ENCODE results near the gene PPP2R1B. TPM values are rescaled to one million over a fixed set of nuclear protein-coding genes. Genes with fewer than 3 reads are reported as not detected.

PPP2R1B gene
- total and polyA plus RNA-seq, 2 donors: 10.5 to 15.4 TPM

DNA sequence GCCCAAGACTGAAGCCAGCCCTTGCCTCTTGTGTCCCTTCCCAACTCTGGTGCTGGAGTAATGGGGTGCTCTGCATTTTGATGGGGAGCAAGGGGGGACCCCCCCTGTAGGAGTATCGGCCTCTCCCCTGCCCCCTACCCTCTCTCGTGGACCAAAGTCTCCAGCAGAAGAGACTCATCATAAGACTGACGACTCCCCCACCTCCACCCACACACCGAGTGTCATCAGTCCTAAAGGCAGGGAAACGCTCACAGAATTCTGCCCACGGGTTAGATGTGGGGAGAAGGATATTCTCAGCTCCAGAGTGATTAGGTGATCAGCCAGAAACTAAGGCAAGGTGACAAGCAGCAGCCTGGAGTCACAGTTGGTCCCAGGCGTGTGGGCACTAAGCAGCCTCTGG, 38.8 kb downstream of the PPP2R1B start:
- H3K9me3 ChIP-seq (ENCODE audit: control insufficient read depth in 2 of 2, insufficient read depth in 1 of 2, low read length in 1 of 2): no peaks in the 10 kb centered on the region
- no peak overlapping the region for H3K27ac ChIP-seq (ENCODE audit: low read depth in 1 of 2, low read length in 1 of 2)
- H3K4me1 ChIP-seq (ENCODE audit: control insufficient read depth in 2 of 2, insufficient read depth in 2 of 2, low read length in 2 of 2): peaks cover 0 to 4% of the 10 kb centered on the region in 2 donors
- H3K36me3 ChIP-seq (ENCODE audit: control insufficient read depth in 2 of 2, insufficient read depth in 2 of 2, low read length in 1 of 2): peaks cover 38 to 56% of the 10 kb centered on the region in 2 donors
- no peaks in the 10 kb centered on the region for H3K27me3 ChIP-seq (ENCODE audit: control insufficient read depth in 2 of 2, insufficient read depth in 1 of 2, low read length in 1 of 2)
- H3K4me3 ChIP-seq (ENCODE audit: low read length in 2 of 2): no peak overlapping the region
- no peak for DNase-seq (ENCODE audit: low read depth in 6 of 9, low spot score in 9 of 9)
- WGBS: 97% methylated on average over 7 of the region's 7 CpGs

DNA sequence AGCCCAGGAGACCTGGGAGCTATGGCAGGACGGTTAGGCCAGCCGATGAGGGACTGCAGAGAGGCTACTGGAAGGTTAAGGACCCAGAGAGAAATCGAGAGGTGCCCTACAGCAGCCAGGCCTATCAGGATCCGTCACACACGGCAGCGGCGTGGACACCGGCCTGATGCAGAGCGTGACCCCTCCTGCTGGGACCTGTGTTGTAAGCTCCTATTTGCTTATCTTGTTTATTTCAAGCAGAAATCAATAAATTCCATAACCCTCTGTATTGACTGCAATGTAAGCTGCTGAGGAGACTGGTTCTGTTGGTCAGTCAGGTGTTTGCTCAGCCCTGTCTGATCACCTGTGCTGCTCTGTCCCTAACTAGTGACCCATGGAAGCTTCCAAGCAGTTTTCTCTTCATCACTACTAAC, 39.9 kb downstream of the PPP2R1B start:
- DNase-seq (ENCODE audit: low read depth in 6 of 9, low spot score in 9 of 9): no peak
- 98% methylated on average over 9 of the region's 9 CpGs for WGBS
- H3K36me3 ChIP-seq (ENCODE audit: control insufficient read depth in 2 of 2, insufficient read depth in 2 of 2, low read length in 1 of 2): peaks cover 48 to 67% of the 10 kb centered on the region in 2 donors

DNA sequence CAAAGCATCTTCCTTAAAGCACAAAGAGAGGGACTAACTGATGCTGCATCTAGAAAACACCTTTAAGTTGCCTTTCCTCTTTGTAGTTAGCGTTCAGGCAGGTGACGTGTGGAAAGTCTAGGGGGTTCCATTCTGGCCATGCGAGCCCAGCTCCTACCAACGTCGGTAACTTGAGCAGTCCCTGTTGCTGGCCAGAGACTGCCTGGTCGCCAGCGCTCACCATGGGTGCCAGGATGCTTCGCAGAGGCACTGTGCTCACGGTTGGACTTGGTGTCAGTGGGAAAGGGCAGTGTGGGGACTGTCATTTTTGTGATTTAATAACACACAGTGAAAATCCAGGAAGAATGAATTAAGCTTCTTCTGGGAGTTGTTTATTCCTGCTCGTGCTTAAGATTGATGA, 40.6 kb downstream of the PPP2R1B start:
- Histone ChIP-seq H3K4me1 (ENCODE audit: control insufficient read depth in 2 of 2, insufficient read depth in 2 of 2, low read length in 2 of 2) (no peaks in the 10 kb centered on the region), H3K36me3 (ENCODE audit: control insufficient read depth in 2 of 2, insufficient read depth in 2 of 2, low read length in 1 of 2) (peaks cover 54 to 74% of the 10 kb centered on the region in 2 donors), H3K9me3 (ENCODE audit: control insufficient read depth in 2 of 2, insufficient read depth in 1 of 2, low read length in 1 of 2) (no peaks in the 10 kb centered on the region), H3K27ac (ENCODE audit: low read depth in 1 of 2, low read length in 1 of 2) (no peak overlapping the region), H3K4me3 (ENCODE audit: low read length in 2 of 2) (no peak overlapping the region), H3K27me3 (ENCODE audit: control insufficient read depth in 2 of 2, insufficient read depth in 1 of 2, low read length in 1 of 2) (no peaks in the 10 kb centered on the region)
- DNase-seq (ENCODE audit: low read depth in 6 of 9, low spot score in 9 of 9): no peak
- 96% methylated on average over 10 of the region's 10 CpGs for WGBS

More for the DNA sequence above, 39.9 kb downstream of the PPP2R1B start:
- no peaks in the 10 kb centered on the region for H3K9me3 ChIP-seq (ENCODE audit: control insufficient read depth in 2 of 2, insufficient read depth in 1 of 2, low read length in 1 of 2)
- H3K27me3 ChIP-seq (ENCODE audit: control insufficient read depth in 2 of 2, insufficient read depth in 1 of 2, low read length in 1 of 2): no peaks in the 10 kb centered on the region
- H3K4me3 ChIP-seq (ENCODE audit: low read length in 2 of 2): no peak overlapping the region
- peaks cover 0 to 4% of the 10 kb centered on the region in 2 donors for H3K4me1 ChIP-seq (ENCODE audit: control insufficient read depth in 2 of 2, insufficient read depth in 2 of 2, low read length in 2 of 2)
- no peak overlapping the region for H3K27ac ChIP-seq (ENCODE audit: low read depth in 1 of 2, low read length in 1 of 2)

DNA sequence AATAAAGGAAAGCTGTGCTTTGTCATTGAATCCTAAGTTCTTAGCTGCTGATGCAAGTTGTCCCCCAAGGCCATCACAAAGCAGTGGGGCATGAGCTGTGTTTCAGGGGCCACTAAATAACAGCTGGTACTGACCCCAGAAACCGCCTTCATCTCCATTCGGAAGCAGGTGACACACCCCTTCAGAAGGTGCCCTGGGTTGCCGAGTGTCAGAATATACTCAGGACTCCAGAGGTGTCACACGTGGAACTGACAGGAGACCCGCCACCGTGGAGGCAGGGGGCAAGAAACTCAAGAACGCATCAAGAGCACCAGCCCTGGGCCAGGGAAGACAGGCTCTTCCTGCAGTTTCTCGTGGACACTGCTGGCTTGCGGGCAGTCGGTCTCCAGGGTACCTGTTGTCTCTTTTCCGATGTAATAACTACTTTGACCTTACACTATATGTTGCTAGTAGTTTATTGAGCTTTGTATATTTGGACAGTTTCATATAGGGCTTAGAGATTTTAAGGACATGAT, 41.5 kb downstream of the PPP2R1B start:
- Histone ChIP-seq H3K9me3 (ENCODE audit: control insufficient read depth in 2 of 2, insufficient read depth in 1 of 2, low read length in 1 of 2) (no peaks in the 10 kb centered on the region), H3K27me3 (ENCODE audit: control insufficient read depth in 2 of 2, insufficient read depth in 1 of 2, low read length in 1 of 2) (no peaks in the 10 kb centered on the region), H3K27ac (ENCODE audit: low read depth in 1 of 2, low read length in 1 of 2) (no peak overlapping the region), H3K36me3 (ENCODE audit: control insufficient read depth in 2 of 2, insufficient read depth in 2 of 2, low read length in 1 of 2) (peaks cover 63 to 82% of the 10 kb centered on the region in 2 donors), H3K4me3 (ENCODE audit: low read length in 2 of 2) (no peak overlapping the region), H3K4me1 (ENCODE audit: control insufficient read depth in 2 of 2, insufficient read depth in 2 of 2, low read length in 2 of 2) (no peaks in the 10 kb centered on the region)
- WGBS: 97% methylated on average over 11 of the region's 11 CpGs
- DNase-seq (ENCODE audit: low read depth in 6 of 9, low spot score in 9 of 9): no peak

DNA sequence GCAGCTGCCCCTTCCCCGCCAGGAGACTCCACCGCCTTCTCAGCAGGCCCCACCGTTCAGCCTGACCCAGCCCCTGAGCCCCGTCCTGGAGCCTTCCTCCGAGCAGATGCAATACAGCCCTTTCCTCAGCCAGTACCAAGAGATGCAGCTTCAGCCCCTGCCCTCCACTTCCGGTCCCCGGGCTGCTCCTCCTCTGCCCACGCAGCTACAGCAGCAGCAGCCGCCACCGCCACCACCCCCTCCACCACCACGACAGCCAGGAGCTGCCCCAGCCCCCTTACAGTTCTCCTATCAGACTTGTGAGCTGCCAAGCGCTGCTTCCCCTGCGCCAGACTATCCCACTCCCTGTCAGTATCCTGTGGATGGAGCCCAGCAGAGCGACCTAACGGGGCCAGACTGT, 42.6 kb downstream of the PPP2R1B start:
- H3K27ac ChIP-seq (ENCODE audit: low read depth in 1 of 2, low read length in 1 of 2): no peak overlapping the region
- no peak for DNase-seq (ENCODE audit: low read depth in 6 of 9, low spot score in 9 of 9)
- H3K4me1 ChIP-seq (ENCODE audit: control insufficient read depth in 2 of 2, insufficient read depth in 2 of 2, low read length in 2 of 2): peaks cover 0 to 2% of the 10 kb centered on the region in 2 donors
- H3K36me3 ChIP-seq (ENCODE audit: control insufficient read depth in 2 of 2, insufficient read depth in 2 of 2, low read length in 1 of 2): peaks cover 65 to 85% of the 10 kb centered on the region in 2 donors
- H3K27me3 ChIP-seq (ENCODE audit: control insufficient read depth in 2 of 2, insufficient read depth in 1 of 2, low read length in 1 of 2): no peaks in the 10 kb centered on the region
- no peaks in the 10 kb centered on the region for H3K9me3 ChIP-seq (ENCODE audit: control insufficient read depth in 2 of 2, insufficient read depth in 1 of 2, low read length in 1 of 2)
- no peak overlapping the region for H3K4me3 ChIP-seq (ENCODE audit: low read length in 2 of 2)
- 95% methylated on average over 15 of the region's 15 CpGs for WGBS

DNA sequence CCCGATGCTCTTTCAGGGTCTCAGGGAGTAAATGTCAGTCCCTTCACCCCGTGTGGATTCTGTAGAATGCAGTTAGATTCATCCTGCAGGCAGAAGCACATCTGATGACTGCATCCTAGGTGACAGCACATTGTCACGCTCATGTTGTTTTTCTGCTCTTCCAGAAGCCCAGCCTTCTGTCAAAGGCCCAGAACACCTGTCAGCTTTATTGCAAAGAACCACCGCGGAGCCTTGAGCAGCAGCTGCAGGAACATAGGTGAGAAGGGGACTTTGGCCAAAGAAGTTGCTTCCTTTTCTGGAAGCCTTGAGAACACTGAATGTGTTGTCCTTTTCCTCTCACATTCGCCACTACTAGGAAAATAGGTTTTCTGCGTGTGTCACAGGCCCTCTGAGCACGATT, 43.7 kb downstream of the PPP2R1B start:
- WGBS: 93% methylated on average over 8 of the region's 8 CpGs
- no peaks in the 10 kb centered on the region for H3K27me3 ChIP-seq (ENCODE audit: control insufficient read depth in 2 of 2, insufficient read depth in 1 of 2, low read length in 1 of 2)
- no peaks in the 10 kb centered on the region for H3K9me3 ChIP-seq (ENCODE audit: control insufficient read depth in 2 of 2, insufficient read depth in 1 of 2, low read length in 1 of 2)
- H3K36me3 ChIP-seq (ENCODE audit: control insufficient read depth in 2 of 2, insufficient read depth in 2 of 2, low read length in 1 of 2): peaks cover 65 to 86% of the 10 kb centered on the region in 2 donors
- DNase-seq (ENCODE audit: low read depth in 6 of 9, low spot score in 9 of 9): no peak
- no peak overlapping the region for H3K4me3 ChIP-seq (ENCODE audit: low read length in 2 of 2)
- H3K27ac ChIP-seq (ENCODE audit: low read depth in 1 of 2, low read length in 1 of 2): no peak overlapping the region
- peaks cover 0 to 2% of the 10 kb centered on the region in 2 donors for H3K4me1 ChIP-seq (ENCODE audit: control insufficient read depth in 2 of 2, insufficient read depth in 2 of 2, low read length in 2 of 2)

DNA sequence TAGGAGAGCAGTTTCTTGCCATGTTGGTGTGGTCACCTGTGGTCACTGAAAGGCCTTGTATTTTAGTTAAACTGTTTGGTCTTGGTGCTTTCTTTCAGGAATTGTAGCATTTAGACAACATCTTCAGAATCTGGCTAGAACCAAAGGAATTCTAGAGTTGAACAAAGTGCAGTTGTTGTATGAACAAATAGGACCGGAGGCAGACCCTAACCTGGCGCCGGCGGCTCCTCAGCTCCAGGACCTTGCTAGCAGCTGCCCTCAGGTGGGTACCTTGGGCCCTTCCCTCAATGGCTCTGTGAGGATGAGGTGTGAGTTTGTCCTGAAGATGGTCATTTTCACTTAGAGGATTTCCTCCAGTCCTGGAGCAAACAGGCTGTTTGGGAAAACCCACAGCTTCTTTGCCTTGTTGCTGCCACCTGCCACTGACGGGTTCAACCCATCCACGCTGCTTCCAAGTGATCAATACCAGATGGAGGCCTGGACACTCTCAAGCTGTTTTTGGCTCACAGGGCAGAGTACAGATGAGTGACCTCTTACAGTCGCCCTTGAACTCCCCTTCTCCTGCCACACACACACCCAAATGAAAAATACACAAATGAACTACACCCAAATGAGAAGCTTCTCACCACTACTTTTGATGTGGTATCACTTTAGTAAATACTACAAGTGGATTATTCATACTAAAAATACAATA, 45.2 kb downstream of the PPP2R1B start:
- WGBS: 98% methylated on average over 7 of the region's 7 CpGs
- H3K4me3 ChIP-seq (ENCODE audit: low read length in 2 of 2): no peak overlapping the region
- H3K9me3 ChIP-seq (ENCODE audit: control insufficient read depth in 2 of 2, insufficient read depth in 1 of 2, low read length in 1 of 2): no peaks in the 10 kb centered on the region
- no peak overlapping the region for H3K27ac ChIP-seq (ENCODE audit: low read depth in 1 of 2, low read length in 1 of 2)
- no peak for DNase-seq (ENCODE audit: low read depth in 6 of 9, low spot score in 9 of 9)
- peaks cover 55 to 72% of the 10 kb centered on the region in 2 donors for H3K36me3 ChIP-seq (ENCODE audit: control insufficient read depth in 2 of 2, insufficient read depth in 2 of 2, low read length in 1 of 2)
- peaks cover 0 to 2% of the 10 kb centered on the region in 2 donors for H3K4me1 ChIP-seq (ENCODE audit: control insufficient read depth in 2 of 2, insufficient read depth in 2 of 2, low read length in 2 of 2)
- no peaks in the 10 kb centered on the region for H3K27me3 ChIP-seq (ENCODE audit: control insufficient read depth in 2 of 2, insufficient read depth in 1 of 2, low read length in 1 of 2)

DNA sequence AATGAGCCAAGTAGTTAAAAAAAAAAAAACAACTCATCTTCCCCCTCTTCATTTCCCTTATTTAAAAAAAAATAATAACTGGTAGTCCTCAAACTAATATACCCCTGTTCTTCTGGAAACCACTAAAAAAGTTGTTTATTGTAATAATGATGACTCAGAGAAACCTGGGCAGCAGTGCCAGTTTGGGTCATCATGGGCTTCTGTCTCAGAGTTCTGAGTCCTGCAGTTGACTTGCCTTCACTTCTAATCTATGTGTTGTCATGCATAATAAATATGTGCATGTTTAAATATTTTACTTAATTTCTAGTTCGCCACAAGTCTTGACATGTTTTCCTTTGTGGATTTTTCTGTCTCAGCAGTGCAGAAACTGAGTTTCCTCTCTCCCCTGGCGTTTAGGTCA, 46.8 kb downstream of the PPP2R1B start:
- H3K4me1 ChIP-seq (ENCODE audit: control insufficient read depth in 2 of 2, insufficient read depth in 2 of 2, low read length in 2 of 2): peaks cover 0 to 2% of the 10 kb centered on the region in 2 donors
- 96% methylated on average over 2 of the region's 2 CpGs for WGBS
- no peak overlapping the region for H3K27ac ChIP-seq (ENCODE audit: low read depth in 1 of 2, low read length in 1 of 2)
- no peaks in the 10 kb centered on the region for H3K9me3 ChIP-seq (ENCODE audit: control insufficient read depth in 2 of 2, insufficient read depth in 1 of 2, low read length in 1 of 2)
- peaks cover 51 to 70% of the 10 kb centered on the region in 2 donors for H3K36me3 ChIP-seq (ENCODE audit: control insufficient read depth in 2 of 2, insufficient read depth in 2 of 2, low read length in 1 of 2)
- H3K4me3 ChIP-seq (ENCODE audit: low read length in 2 of 2): no peak overlapping the region
- H3K27me3 ChIP-seq (ENCODE audit: control insufficient read depth in 2 of 2, insufficient read depth in 1 of 2, low read length in 1 of 2): no peaks in the 10 kb centered on the region
- DNase-seq (ENCODE audit: low read depth in 6 of 9, low spot score in 9 of 9): no peak

DNA sequence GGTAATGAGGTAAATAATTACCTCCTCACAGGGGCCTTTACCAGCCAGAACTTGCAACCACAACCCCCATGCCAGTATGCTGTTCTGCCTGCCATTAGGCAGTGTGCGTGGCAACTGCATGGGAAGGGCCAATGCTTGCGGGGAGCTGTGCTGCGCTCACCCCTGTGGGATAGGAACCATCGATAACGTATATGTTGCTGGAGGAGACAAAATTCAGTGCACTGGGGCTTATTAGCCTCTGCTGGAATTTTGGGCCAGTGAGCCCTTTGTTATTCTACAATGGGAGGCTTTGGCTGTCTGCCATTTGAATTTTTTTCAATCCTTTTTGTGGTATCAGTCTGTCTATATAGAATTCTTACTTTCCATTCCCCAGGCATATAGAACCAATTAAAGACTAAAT, 47.3 kb downstream of the PPP2R1B start:
- no peak overlapping the region for H3K4me3 ChIP-seq (ENCODE audit: low read length in 2 of 2)
- no peaks in the 10 kb centered on the region for H3K27me3 ChIP-seq (ENCODE audit: control insufficient read depth in 2 of 2, insufficient read depth in 1 of 2, low read length in 1 of 2)
- H3K4me1 ChIP-seq (ENCODE audit: control insufficient read depth in 2 of 2, insufficient read depth in 2 of 2, low read length in 2 of 2): peaks cover 0 to 2% of the 10 kb centered on the region in 2 donors
- 98% methylated on average over 5 of the region's 5 CpGs for WGBS
- no peak for DNase-seq (ENCODE audit: low read depth in 6 of 9, low spot score in 9 of 9)
- H3K9me3 ChIP-seq (ENCODE audit: control insufficient read depth in 2 of 2, insufficient read depth in 1 of 2, low read length in 1 of 2): no peaks in the 10 kb centered on the region
- H3K27ac ChIP-seq (ENCODE audit: low read depth in 1 of 2, low read length in 1 of 2): no peak overlapping the region
- peaks cover 46 to 69% of the 10 kb centered on the region in 2 donors for H3K36me3 ChIP-seq (ENCODE audit: control insufficient read depth in 2 of 2, insufficient read depth in 2 of 2, low read length in 1 of 2)

Measured in thymus (tissue), 11 donors.